HepG2 (cell line): ENCODE data around the gene AKAP12. TPM values are rescaled to one million over a fixed set of nuclear protein-coding genes. Genes with fewer than 3 reads are reported as not detected.
A peak's percentile ranks its signal among the peaks of the same experiment; 100 is the strongest.
"Not testable (repeated sequence)": the region's sequence is repeated elsewhere in the genome, so short reads cannot be mapped to it uniquely, and the experiment has no call there.

Experiments used
- ATAC-seq: fragments of 200-7000 bp; cut with Tn5 transposase; 3 replicates; pipeline ENCODE4 v1.9.1; 2020; ENCODE audit warnings: mild to moderate bottlenecking, moderate library complexity
- BruUV-seq: library from RNA; stranded (reverse); fragments of 400-500 nt; replicated peaks from 2 replicates; lab custom pipeline; 2021; lab: Mats Ljungman, UMichigan
- CTCF ChIA-PET: fragments of 300-600 bp; formaldehyde crosslinking; extraction: SDS; loops from one replicate; lab custom pipeline; 2021; ENCODE audit warnings: low total read pairs, inconsistent platforms, low intra/inter-chr PET ratio; lab: Yijun Ruan, JAX
- POLR2A ChIA-PET: fragments of 350-600 bp; sonication (Branson Sonifier 250); formaldehyde crosslinking; loops from one replicate; lab custom pipeline; 2020; ENCODE audit warnings: antibody characterized with exemption, inconsistent platforms; lab: Yijun Ruan, JAX
- DNase-seq: peaks from one replicate; pipeline ENCODE4 v3.0.0-alpha.2; 2015; ENCODE audit warnings: low spot score
- FAIRE-seq: peaks from 3 replicates; lab custom pipeline; 2011; peaks lifted over from hg19 to GRCh38; lab: Jason Lieb, UNC
- H2AFZ ChIP-seq: one replicate; pipeline ENCODE4 v1.6.1; 2011; ENCODE audit warnings: low read length, inconsistent platforms
- H3K27ac ChIP-seq: fragments of 300-600 bp; 3 replicates; pipeline ENCODE4 v1.8.0; 2011; ENCODE audit warnings: mixed run types, mild to moderate bottlenecking, mixed read lengths, low read length, inconsistent platforms; ENCODE audit not compliant: insufficient read depth; ENCODE audit errors: extremely low read length
- H3K27me3 ChIP-seq, 2 experiments: fragments of 200-600 bp in 1 of 2; 2 replicates in 1 of 2; 3 replicates in 1 of 2; pipeline versions ENCODE4 v1.6.0 to v1.8.0; 2011; ENCODE audit warnings: low read length in 2 of 2, mild to moderate bottlenecking in 2 of 2, moderate library complexity in 2 of 2, inconsistent platforms in 1 of 2; ENCODE audit not compliant: insufficient read depth in 2 of 2, control insufficient read depth in 1 of 2
- H3K36me3 ChIP-seq, 2 experiments: fragments of 200-600 bp in 1 of 2; replicated peaks in 1 of 2; 2 replicates in 1 of 2; 3 replicates in 1 of 2; pipeline versions ENCODE4 v1.5.1 to v1.8.0; 2011; ENCODE audit warnings: low read length in 2 of 2, inconsistent platforms in 1 of 2; ENCODE audit not compliant: insufficient read depth in 2 of 2, control insufficient read depth in 1 of 2
- H3K4me1 ChIP-seq: 2 replicates; pipeline ENCODE4 v1.5.1; 2012; ENCODE audit warnings: low read length, inconsistent platforms; ENCODE audit not compliant: insufficient read depth
- H3K4me2 ChIP-seq: 2 replicates; pipeline ENCODE4 v1.6.0; 2011; ENCODE audit warnings: low read depth, low read length, inconsistent platforms
- H3K4me3 ChIP-seq, 3 experiments: fragments of 200-600 bp in 1 of 3; sonication (generic), shearing (Covaris generic) in 1 of 3; replicated peaks in 1 of 3; 2 replicates each; pipeline ENCODE4 v1.5.1; 2011 to 2016; ENCODE audit warnings: low read length in 3 of 3, inconsistent platforms in 2 of 3, low read depth in 2 of 3, mild to moderate bottlenecking in 2 of 3, control low read depth in 1 of 3, mixed read lengths in 1 of 3; ENCODE audit not compliant: insufficient read depth in 1 of 3
- H3K79me2 ChIP-seq: one replicate; pipeline ENCODE4 v1.6.1; 2011; ENCODE audit warnings: low read length, inconsistent platforms; ENCODE audit not compliant: insufficient read depth
- H3K9ac ChIP-seq: 2 replicates; pipeline ENCODE4 v1.6.0; 2011; ENCODE audit warnings: mild to moderate bottlenecking, low read depth, low read length, inconsistent platforms; ENCODE audit not compliant: insufficient read depth
- H3K9me3 ChIP-seq: 2 replicates; pipeline ENCODE4 v1.5.1; 2012; ENCODE audit warnings: mild to moderate bottlenecking, low read length
- H4K20me1 ChIP-seq: 2 replicates; pipeline ENCODE4 v1.6.0; 2011; ENCODE audit warnings: inconsistent platforms, mild to moderate bottlenecking, low read length, moderate library complexity; ENCODE audit not compliant: insufficient read depth
- AGO1 ChIP-seq: fragments of 200-400 bp; formaldehyde crosslinking; IDR thresholded peaks from 2 replicates; pipeline ENCODE4 v1.6.1; 2017; ENCODE audit warnings: mild to moderate bottlenecking, low read depth, low read length, moderate library complexity; ENCODE audit not compliant: poor library complexity, severe bottlenecking
- AGO2 ChIP-seq: fragments of 200-400 bp; formaldehyde crosslinking; optimal IDR thresholded peaks from 2 replicates; pipeline ENCODE3; 2017; ENCODE audit warnings: mild to moderate bottlenecking, low read depth, low read length, moderate library complexity
- MAFK ChIP-seq, 2 experiments: IDR thresholded peaks in 1 of 2; conservative IDR thresholded peaks in 1 of 2; 2 replicates each; pipeline ENCODE4 v1.6.1; 2011; ENCODE audit warnings: improper control_type of control experiment in 2 of 2, low read length in 2 of 2
- RBFOX2 ChIP-seq: fragments of 200-400 bp; formaldehyde crosslinking; IDR thresholded peaks from 2 replicates; pipeline ENCODE4 v1.6.1; 2017; ENCODE audit warnings: low read depth, mild to moderate bottlenecking, low read length
- WGBS: methylation state at CpG from one replicate; pipeline ENCODE4 v1.1.6; 2017; ENCODE audit warnings: low lambda C conversion rate; 5-methylcytosine and 5-hydroxymethylcytosine counted together
- in situ Hi-C: cut with HindIII; loops from 2 replicates; pipeline ENCODE4 v1.10.0; 2017; ENCODE audit warnings: low pct_unique_long_range_greater_than_20kb; ENCODE audit not compliant: extremely low pct_ligation_motif_present
- intact Hi-C: fragments of 100-400 bp; cut with micrococcal nuclease; formaldehyde crosslinking; loops from one replicate; pipeline ENCODE4 v1.10.0; 2022; ENCODE audit not compliant: unreplicated experiment
- polyA plus RNA-seq, 8 experiments: library from polyadenylated mRNA; depleted of rRNA in 3 of 8; stranded (reverse) in 7 of 8; unstranded in 1 of 8; fragments of >200 nt; fragmentation: Illumina TruSeq in 4 of 8; extraction: Trizol in 4 of 8; gene quantifications; 2 replicates each; pipeline versions ENCODE4 v1.2.1 to v1.2.3, GENCODE V29; 2011 to 2016; ENCODE audit warnings: low read depth in 4 of 8, missing spikeins in 1 of 8, mixed read lengths in 1 of 8; ENCODE audit not compliant: insufficient read depth in 1 of 8
- total RNA-seq, 5 experiments: library from RNA; depleted of rRNA; stranded (reverse); fragments of >200 nt; fragmentation: Illumina TruSeq; extraction: Trizol; gene quantifications; 2 replicates each; pipeline ENCODE4 v1.2.3, GENCODE V29; 2016; ENCODE audit warnings: low read depth in 1 of 5
- TF ChIP-seq, protein P1 (sequence below): sonication (generic); formaldehyde crosslinking; IDR thresholded peaks from 2 replicates; pipeline ENCODE4 v1.5.1; 2020; ENCODE audit warnings: missing genetic modification reagents, mild to moderate bottlenecking, borderline replicate concordance

The AKAP12 gene
- total and polyA plus RNA-seq, 2 of the 13 experiments (the other 11 are each of a cell fraction or from before 2014, with no cell fraction given), result 10.6 to 19.0 TPM

DNA sequence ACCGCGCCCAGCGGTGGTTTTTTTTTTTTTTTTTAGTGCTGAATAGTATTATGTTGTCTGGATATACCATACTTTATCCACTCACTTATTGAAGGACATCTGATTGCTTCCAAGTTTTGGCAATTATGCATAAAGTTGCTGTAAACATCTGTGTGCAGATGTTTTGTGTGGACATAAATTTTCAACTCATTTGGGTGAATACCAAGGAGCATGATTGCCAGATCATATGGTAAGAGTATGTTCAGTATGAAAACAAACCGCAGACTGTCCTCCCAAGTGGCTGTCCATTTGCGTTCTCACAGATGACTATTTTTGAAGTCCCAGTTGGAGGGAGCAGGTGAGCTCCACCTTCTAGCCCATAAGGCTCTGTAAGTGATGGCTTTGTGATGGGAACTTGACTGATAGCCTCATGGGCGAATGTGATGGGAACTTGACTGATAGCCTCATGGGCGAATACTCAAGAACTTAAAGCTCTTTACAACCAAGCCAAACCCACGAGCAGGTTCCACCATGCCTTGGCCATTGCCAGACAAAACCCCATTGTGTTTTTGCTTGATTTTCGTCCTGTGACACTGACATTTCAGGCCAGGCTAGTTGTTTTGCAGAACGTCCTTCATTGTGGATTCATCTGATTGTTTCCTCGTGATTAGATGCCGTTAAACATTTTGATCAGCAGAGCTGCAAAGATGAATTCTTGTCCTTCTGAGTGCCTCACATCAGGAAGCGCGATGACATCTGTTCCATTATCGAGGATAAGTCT lies 100.6 kb downstream of the AKAP12 start:
- no peaks in the 10 kb centered on the region for H3K79me2 ChIP-seq
- no peak for FAIRE-seq
- no peak overlapping the region for H3K27ac ChIP-seq
- peaks cover 6% of the 10 kb centered on the region; the same call in 1 of the 2 replicates for H3K4me1 ChIP-seq
- no peak overlapping the region for H3K9ac ChIP-seq
- no peak overlapping the region for H3K4me3 ChIP-seq
- no peaks in the 10 kb centered on the region for H3K27me3 ChIP-seq
- POLR2A ChIA-PET, result no interaction called here
- H3K36me3 ChIP-seq, result no peaks in the 10 kb centered on the region; a peak in 1 of 5 replicates
- no TSS peak for BruUV-seq
- H3K4me2 ChIP-seq, result no peak overlapping the region
- ATAC-seq, result no peak
- in situ Hi-C loops, result loop anchor here (25.0 kb wide), 1 partner anchor 928 kb away; no protein-coding TSS in a partner anchor
- intact Hi-C loops, result no loop called here
- CTCF ChIA-PET, result no interaction called here
- TF ChIP-seq MAFK (conservative IDR thresholded peaks at IDR 0.05 in 1 of 2, IDR thresholded peaks at IDR 0.05 in 1 of 2; ENCODE audit: low read length in 2 of 2), result no peak
- TF ChIP-seq AGO1, result no peak
- 93% methylated on average over 15 of the region's 15 CpGs for WGBS
- H4K20me1 ChIP-seq, result no peaks in the 10 kb centered on the region
- H2AFZ ChIP-seq, result no peak overlapping the region
- H3K9me3 ChIP-seq, result no peaks in the 10 kb centered on the region
- DNase-seq, result no peak

DNA sequence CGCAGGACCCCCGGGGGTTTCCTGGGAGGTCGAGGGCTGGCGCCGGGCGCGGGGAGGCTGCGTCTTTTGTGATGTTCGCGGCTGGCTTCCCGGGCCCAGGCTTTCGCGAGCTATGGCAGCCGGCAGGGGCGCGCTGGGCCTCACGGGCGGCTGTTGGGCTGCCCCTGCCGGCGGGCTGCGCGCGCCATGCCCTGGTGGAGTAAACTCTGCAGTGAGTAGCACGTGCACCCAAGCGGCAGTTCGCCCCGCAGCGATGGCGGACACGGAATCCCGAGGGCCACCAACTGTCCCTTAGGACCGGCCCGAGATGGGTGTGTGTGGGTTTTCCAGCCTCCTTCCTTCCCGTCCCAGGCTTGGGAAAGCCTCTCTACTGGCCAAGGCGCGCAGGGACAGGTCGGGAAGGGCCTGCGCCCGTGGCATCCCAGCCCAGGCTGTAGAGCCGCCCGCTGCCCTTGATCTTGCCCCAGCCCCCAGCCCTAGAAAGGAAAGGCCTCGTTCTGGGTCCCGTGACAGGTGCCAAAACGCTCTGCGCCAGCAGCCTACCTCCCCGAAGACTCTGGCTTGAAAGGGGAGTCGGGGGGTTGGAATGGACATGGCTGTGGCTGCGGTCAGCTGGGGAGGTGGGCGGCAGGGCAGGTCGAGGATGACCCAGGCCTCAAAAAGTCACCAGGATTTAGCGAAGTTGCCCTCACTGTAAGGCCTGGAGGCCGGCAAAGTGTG lies 101.9 kb downstream of the AKAP12 start:
- Histone ChIP-seq H3K9ac (no peak overlapping the region), H2AFZ (no peak overlapping the region), H3K4me1 (peaks cover 6% of the 10 kb centered on the region; the same call in 1 of the 2 replicates), H3K27me3 (no peaks in the 10 kb centered on the region), H3K79me2 (no peaks in the 10 kb centered on the region), H3K27ac (no peak overlapping the region)
- ChIA-PET POLR2A (no interaction called here), CTCF (no interaction called here)
- no peak for FAIRE-seq
- BruUV-seq, result no TSS peak
- intact Hi-C loops (no loop called here), in situ Hi-C loops (loop anchor here (25.0 kb wide), 1 partner anchor 929 kb away; no protein-coding TSS in a partner anchor)
- 96% methylated on average over 13 of the region's 52 CpGs for WGBS
- TF ChIP-seq, protein P1, sequence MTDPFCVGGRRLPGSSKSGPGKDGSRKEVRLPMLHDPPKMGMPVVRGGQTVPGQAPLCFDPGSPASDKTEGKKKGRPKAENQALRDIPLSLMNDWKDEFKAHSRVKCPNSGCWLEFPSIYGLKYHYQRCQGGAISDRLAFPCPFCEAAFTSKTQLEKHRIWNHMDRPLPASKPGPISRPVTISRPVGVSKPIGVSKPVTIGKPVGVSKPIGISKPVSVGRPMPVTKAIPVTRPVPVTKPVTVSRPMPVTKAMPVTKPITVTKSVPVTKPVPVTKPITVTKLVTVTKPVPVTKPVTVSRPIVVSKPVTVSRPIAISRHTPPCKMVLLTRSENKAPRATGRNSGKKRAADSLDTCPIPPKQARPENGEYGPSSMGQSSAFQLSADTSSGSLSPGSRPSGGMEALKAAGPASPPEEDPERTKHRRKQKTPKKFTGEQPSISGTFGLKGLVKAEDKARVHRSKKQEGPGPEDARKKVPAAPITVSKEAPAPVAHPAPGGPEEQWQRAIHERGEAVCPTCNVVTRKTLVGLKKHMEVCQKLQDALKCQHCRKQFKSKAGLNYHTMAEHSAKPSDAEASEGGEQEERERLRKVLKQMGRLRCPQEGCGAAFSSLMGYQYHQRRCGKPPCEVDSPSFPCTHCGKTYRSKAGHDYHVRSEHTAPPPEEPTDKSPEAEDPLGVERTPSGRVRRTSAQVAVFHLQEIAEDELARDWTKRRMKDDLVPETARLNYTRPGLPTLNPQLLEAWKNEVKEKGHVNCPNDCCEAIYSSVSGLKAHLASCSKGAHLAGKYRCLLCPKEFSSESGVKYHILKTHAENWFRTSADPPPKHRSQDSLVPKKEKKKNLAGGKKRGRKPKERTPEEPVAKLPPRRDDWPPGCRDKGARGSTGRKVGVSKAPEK (CRISPR knock-in tag), result no peak
- peak; percentile 25; the same call in 1 of the 2 replicates for TF ChIP-seq RBFOX2
- peak; percentile 49 for TF ChIP-seq AGO2
- TF ChIP-seq, all 625 proteins: peak for 2
- Histone ChIP-seq H3K4me2 (no peak overlapping the region), H4K20me1 (no peaks in the 10 kb centered on the region), H3K36me3 (no peaks in the 10 kb centered on the region; a peak in 1 of 5 replicates), H3K4me3 (no peak overlapping the region), H3K9me3 (no peaks in the 10 kb centered on the region)
- DNase-seq (no peak), ATAC-seq (no peak; the same call in 2 of the 3 replicates)

DNA sequence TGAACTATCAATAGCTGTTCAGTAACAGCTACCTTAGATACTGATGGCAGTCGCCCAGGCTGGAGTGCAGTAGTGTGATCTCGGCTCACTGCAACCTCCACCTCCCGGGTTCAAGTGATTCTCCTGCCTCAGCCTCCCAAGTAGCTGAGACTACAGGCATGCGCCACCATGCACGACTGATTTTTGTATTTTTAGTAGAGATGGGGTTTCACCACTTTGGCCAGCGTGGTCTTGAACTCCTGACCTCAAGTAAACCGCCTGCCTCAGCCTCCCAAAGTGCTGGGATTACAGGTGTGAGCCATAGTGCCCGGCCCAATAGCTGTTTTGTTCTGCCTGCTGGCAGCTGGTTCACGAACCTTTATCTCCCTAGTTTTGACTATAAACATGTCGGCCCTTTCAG lies 103.0 kb downstream of the AKAP12 start:
- not testable (repeated sequence) for FAIRE-seq

More for the DNA sequence above, 103.0 kb downstream of the AKAP12 start:
- DNase-seq, H3K9me3 ChIP-seq, H3K4me2 ChIP-seq, H3K27me3 ChIP-seq, intact Hi-C loops, ATAC-seq, H3K79me2 ChIP-seq, H3K36me3 ChIP-seq, CTCF ChIA-PET, H4K20me1 ChIP-seq, H3K9ac ChIP-seq, POLR2A ChIA-PET, H2AFZ ChIP-seq, H3K27ac ChIP-seq, H3K4me1 ChIP-seq, H3K4me3 ChIP-seq, BruUV-seq: not testable (repeated sequence)
- 92% methylated on average over 10 of the region's 10 CpGs for WGBS
- in situ Hi-C loops, result loop anchor here (25.0 kb wide), 1 partner anchor 930 kb away; no protein-coding TSS in a partner anchor
